Spleen (tissue), 11 donors: ENCODE measurements around the gene PUS7L. TPM values are rescaled to one million over a fixed set of nuclear protein-coding genes. Genes with fewer than 3 reads are reported as not detected.

ENCODE experiments used
- DNase-seq: peaks from one replicate; pipeline ENCODE4 v3.0.0-alpha.2; 2020
- H3K27ac ChIP-seq, 8 donors: fragments of 200-600 bp; sonication (generic) in 7 of 8; 1 replicate in 4 of 8; 2 replicates in 4 of 8; pipeline versions ENCODE4 v1.5.0 to v1.8.0; 2016 to 2021; ENCODE audit warnings: inconsistent platforms in 4 of 8, mild to moderate bottlenecking in 4 of 8, moderate library complexity in 1 of 8
- H3K27me3 ChIP-seq, 7 donors: fragments of 200-600 bp; sonication (generic) in 6 of 7; replicated peaks in 1 of 7; 1 replicate in 4 of 7; 2 replicates in 3 of 7; pipeline versions ENCODE4 v1.5.0 to v1.8.0; 2016 to 2021; ENCODE audit warnings: inconsistent platforms in 3 of 7, mild to moderate bottlenecking in 1 of 7
- H3K36me3 ChIP-seq, 6 donors: fragments of 200-600 bp; sonication (generic) in 5 of 6; 1 replicate in 4 of 6; 2 replicates in 2 of 6; pipeline versions ENCODE4 v1.5.0 to v1.8.0; 2016 to 2021; ENCODE audit warnings: inconsistent platforms in 2 of 6
- H3K4me1 ChIP-seq, 6 donors: fragments of 200-600 bp; sonication (generic) in 5 of 6; 1 replicate in 3 of 6; 2 replicates in 3 of 6; pipeline versions ENCODE4 v1.5.0 to v1.8.0; 2016 to 2021; ENCODE audit warnings: inconsistent platforms in 3 of 6
- H3K4me3 ChIP-seq, 8 donors: fragments of 200-600 bp; sonication (generic) in 7 of 8; 1 replicate in 4 of 8; 2 replicates in 4 of 8; pipeline versions ENCODE4 v1.5.0 to v1.8.0; 2016 to 2021; ENCODE audit warnings: inconsistent platforms in 4 of 8, mild to moderate bottlenecking in 4 of 8, moderate library complexity in 2 of 8
- H3K9me3 ChIP-seq, 8 donors: fragments of 200-600 bp; sonication (generic) in 7 of 8; 1 replicate in 4 of 8; 2 replicates in 4 of 8; pipeline versions ENCODE4 v1.5.0 to v1.8.0; 2016 to 2021; ENCODE audit warnings: inconsistent platforms in 4 of 8
- CTCF ChIP-seq, 11 experiments: fragments of 200-600 bp in 7 of 11; fragments of 450-650 bp in 4 of 11; sonication (generic) in 4 of 11; IDR thresholded peaks in 8 of 11; conservative IDR thresholded peaks in 3 of 11; 1 replicate in 7 of 11; 2 replicates in 4 of 11; pipeline versions ENCODE4 v1.4.0 to v1.8.0; 2016 to 2021; ENCODE audit warnings: antibody characterized with exemption in 11 of 11, inconsistent platforms in 4 of 11, mild to moderate bottlenecking in 1 of 11
- POLR2A ChIP-seq, 3 donors: fragments of 450-650 bp; IDR thresholded peaks; one replicate each; pipeline ENCODE4 v1.5.1; 2017; ENCODE audit warnings: antibody characterized with exemption in 3 of 3, mild to moderate bottlenecking in 1 of 3
- POLR2AphosphoS5 ChIP-seq, 3 donors: sonication (generic); formaldehyde crosslinking; IDR thresholded peaks; one replicate each; pipeline ENCODE4 v1.5.1; 2017; ENCODE audit warnings: antibody characterized with exemption in 3 of 3
- intact Hi-C: fragments of 100-400 bp; cut with DNase I; formaldehyde crosslinking; loops from one replicate; pipeline ENCODE4 v1.15.0; 2023; ENCODE audit warnings: low total_unique reads
- polyA plus RNA-seq, 3 donors: library from polyadenylated mRNA; stranded (reverse); fragments of 200-250 nt; gene quantifications; one replicate each; pipeline ENCODE4 v1.2.1, GENCODE V29; 2013
- total RNA-seq, 7 donors: library from RNA; depleted of rRNA in 3 of 7; stranded (reverse); fragments of >200 nt in 3 of 7; fragmentation: NEBNext Ultra II Directional in 4 of 7; extraction: Animal tissue kit (Norgen Biotek cat#: 25700) in 4 of 7; gene quantifications; one replicate each; pipeline versions ENCODE4 v1.1.0 to v1.2.1, GENCODE V29; 2016 to 2021
- donor health status: healthy with polysubstance abuse.
- donor health status: DM: no; HTN: no; CAD: no; lungs with moderate emphysema.
- donor health status: DM: no; HTN: no; CAD: no.
- donor health status: Bipolar disorder and iron deficiency.
- donor health status: healthy.
- donor health status: DM: no; HTN: no; CAD: no.
- donor health status: DM: yes; HTN: yes; CAD: no.

Gene PUS7L
- total and polyA plus RNA-seq, 10 donors = 1.5 to 18.2 (median 13.8) TPM

GRCh38 chr12:43766291-43766690, 7.7 kb upstream of the PUS7L start:
- Histone ChIP-seq H3K27me3 (no peaks in the 10 kb centered on the region), H3K36me3 (peaks cover 0 to 53% (median 36%) of the 10 kb centered on the region in 6 donors), H3K9me3 (no peaks in the 10 kb centered on the region), H3K4me1 (peaks cover under 1 to 44% (median 16%) of the 10 kb centered on the region in 6 donors), H3K27ac (no peak overlapping the region), H3K4me3 (no peak overlapping the region)
- no peak for TF ChIP-seq CTCF (IDR thresholded peaks at IDR 0.05 in 8 of 11, conservative IDR thresholded peaks at IDR 0.05 in 3 of 11)
- TF ChIP-seq POLR2A (IDR thresholded peaks at IDR 0.05) = no peak
- TF ChIP-seq POLR2AphosphoS5 (IDR thresholded peaks at IDR 0.05) = no peak
- intact Hi-C loops = no loop called here
- no peak for DNase-seq

GRCh38 chr12:43764528-43764927, 5.9 kb upstream of the PUS7L start:
- Histone ChIP-seq H3K27ac (no peak overlapping the region), H3K27me3 (no peaks in the 10 kb centered on the region), H3K9me3 (no peaks in the 10 kb centered on the region), H3K4me1 (peaks cover 18 to 61% (median 34%) of the 10 kb centered on the region in 6 donors), H3K36me3 (peaks cover 0 to 36% (median 20%) of the 10 kb centered on the region in 6 donors), H3K4me3 (no peak overlapping the region)
- TF ChIP-seq CTCF (IDR thresholded peaks at IDR 0.05 in 8 of 11, conservative IDR thresholded peaks at IDR 0.05 in 3 of 11) (no peak), POLR2AphosphoS5 (IDR thresholded peaks at IDR 0.05) (no peak), POLR2A (IDR thresholded peaks at IDR 0.05) (no peak)
- intact Hi-C loops = no loop called here
- no peak for DNase-seq

- Histone ChIP-seq H3K9me3 (no peaks in the 10 kb centered on the region), H3K36me3 (peaks cover 0 to 28% (median 13%) of the 10 kb centered on the region in 6 donors), H3K4me3 (no peak overlapping the region), H3K27ac (no peak overlapping the region), H3K27me3 (no peaks in the 10 kb centered on the region), H3K4me1 (peaks cover 19 to 59% (median 36%) of the 10 kb centered on the region in 6 donors)
- TF ChIP-seq CTCF (IDR thresholded peaks at IDR 0.05 in 8 of 11, conservative IDR thresholded peaks at IDR 0.05 in 3 of 11) (no peak), POLR2AphosphoS5 (IDR thresholded peaks at IDR 0.05) (no peak), POLR2A (IDR thresholded peaks at IDR 0.05) (no peak)
- no peak for DNase-seq
- intact Hi-C loops = no loop called here
Measured at GRCh38 chr12:43763769-43764168, 5.2 kb upstream of the PUS7L start.

- intact Hi-C loops = no loop called here
- H3K36me3 ChIP-seq = peaks cover 0 to 19% (median 3%) of the 10 kb centered on the region in 6 donors
- H3K4me1 ChIP-seq = peaks cover 24 to 60% (median 43%) of the 10 kb centered on the region in 6 donors
- no peak overlapping the region for H3K27ac ChIP-seq
- no peaks in the 10 kb centered on the region for H3K27me3 ChIP-seq
- H3K4me3 ChIP-seq = no peak overlapping the region
- TF ChIP-seq POLR2A (IDR thresholded peaks at IDR 0.05) = no peak
- TF ChIP-seq CTCF (IDR thresholded peaks at IDR 0.05 in 8 of 11, conservative IDR thresholded peaks at IDR 0.05 in 3 of 11) = no peak
- TF ChIP-seq POLR2AphosphoS5 (IDR thresholded peaks at IDR 0.05) = no peak
- DNase-seq = no peak
- H3K9me3 ChIP-seq = no peaks in the 10 kb centered on the region
Measured at GRCh38 chr12:43762596-43762995, 4.0 kb upstream of the PUS7L start.
